Measurements from ENCODE around the gene TMEFF2. TPM values are rescaled to one million over a fixed set of nuclear protein-coding genes. Genes with fewer than 3 reads are reported as not detected.

The TMEFF2 gene
- total and polyA plus RNA-seq, 2 of the 4 experiments (the other 2 are of a cell fraction): 1.3 to 3.0 TPM

DNA sequence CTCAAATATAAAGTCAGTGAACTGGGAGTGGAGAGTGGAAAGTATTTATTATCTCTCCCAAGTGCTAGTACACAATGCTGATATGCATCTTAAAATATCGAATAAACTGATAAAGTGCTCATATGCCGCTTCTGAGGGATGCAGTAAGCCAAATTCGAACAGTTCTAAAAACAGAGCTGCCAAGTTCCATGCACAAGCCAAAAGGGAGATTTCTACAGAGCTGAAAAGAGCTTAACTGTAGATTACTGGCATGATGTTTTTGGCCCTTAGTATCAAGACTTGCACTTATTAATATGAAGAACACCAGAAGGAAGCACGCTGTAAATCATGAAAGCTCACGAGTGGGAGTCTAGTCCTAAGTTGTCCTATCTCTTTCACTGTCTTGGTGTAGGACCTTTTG lies 7.9 kb downstream of the TMEFF2 start:
- Histone ChIP-seq H2BK15ac (ENCODE audit: low read depth, low read length) (no peak overlapping the region), H3K4ac (ENCODE audit: low read depth, low read length) (no peak overlapping the region), H3K9me3 (ENCODE audit: control insufficient read depth, insufficient read depth, low read length) (no peaks in the 10 kb centered on the region), H3K23ac (ENCODE audit: low read depth, low read length) (no peak overlapping the region), H2AK9ac (replicated peaks; ENCODE audit: low read depth, low read length, poor library complexity) (no peak overlapping the region), H3K4me3 (ENCODE audit: insufficient read depth, low read depth, low read length) (no peak overlapping the region), H3K27ac (ENCODE audit: insufficient read depth, low read length) (no peak overlapping the region), H2BK5ac (ENCODE audit: low read depth, low read length, poor library complexity, severe bottlenecking) (no peak overlapping the region), H4K91ac (ENCODE audit: insufficient read depth, low read depth, low read length) (no peak overlapping the region), H3K27me3 (ENCODE audit: control insufficient read depth, insufficient read depth, low read length) (peaks cover 15% of the 10 kb centered on the region), H3K4me2 (ENCODE audit: low read depth, low read length) (no peak overlapping the region), H3K79me1 (ENCODE audit: low read depth in 1 of 2, low read length in 2 of 2) (no peaks in the 10 kb centered on the region), H4K20me1 (ENCODE audit: insufficient read depth, low read length) (no peaks in the 10 kb centered on the region), H3K36me3 (ENCODE audit: control insufficient read depth, insufficient read depth, low read length) (no peaks in the 10 kb centered on the region), H3K9ac (ENCODE audit: low read depth, low read length) (no peak overlapping the region), H3K4me1 (ENCODE audit: control insufficient read depth, insufficient read depth, low read length) (no peaks in the 10 kb centered on the region), H3K14ac (replicated peaks; ENCODE audit: low read depth, low read length) (no peak overlapping the region), H2BK120ac (ENCODE audit: low read depth, low read length) (no peak overlapping the region), H3K56ac (ENCODE audit: extremely low read depth, insufficient read depth, low read length) (no peak overlapping the region), H4K8ac (ENCODE audit: low read depth in 2 of 2, low read length in 2 of 2) (no peak overlapping the region), H3K9me1 (ENCODE audit: insufficient read depth, low read length) (no peaks in the 10 kb centered on the region), H3K18ac (ENCODE audit: low read depth, low read length) (no peak overlapping the region), H4K5ac (ENCODE audit: low read depth, low read length) (no peak overlapping the region), H2BK20ac (ENCODE audit: low read depth, low read length) (no peak overlapping the region), H2AK5ac (ENCODE audit: low read depth, low read length) (no peak overlapping the region), H2AFZ (replicated peaks; ENCODE audit: low read length, poor library complexity) (no peak overlapping the region)
- no peak for ATAC-seq (ENCODE audit: low read depth)
- ChIA-PET CTCF (no interaction called here), POLR2A (ENCODE audit: unreplicated experiment) (no interaction called here)
- 46% methylated on average over 2 of the region's 5 CpGs; no CpG with 5 or more reads in 1 of the 2 experiments for WGBS, 2 experiments (ENCODE audit: extremely low coverage in 2 of 2, insufficient read length in 1 of 2)
- in situ Hi-C loops (cut with MboI; ENCODE audit: low sequenced_read_pairs) (no loop called here), intact Hi-C loops (cut with micrococcal nuclease) (no loop called here), dilution Hi-C loops (cut with HindIII; ENCODE audit: low sequenced_read_pairs, unreplicated experiment) (no loop called here)
- no peak for DNase-seq
- TF ChIP-seq, protein P1, sequence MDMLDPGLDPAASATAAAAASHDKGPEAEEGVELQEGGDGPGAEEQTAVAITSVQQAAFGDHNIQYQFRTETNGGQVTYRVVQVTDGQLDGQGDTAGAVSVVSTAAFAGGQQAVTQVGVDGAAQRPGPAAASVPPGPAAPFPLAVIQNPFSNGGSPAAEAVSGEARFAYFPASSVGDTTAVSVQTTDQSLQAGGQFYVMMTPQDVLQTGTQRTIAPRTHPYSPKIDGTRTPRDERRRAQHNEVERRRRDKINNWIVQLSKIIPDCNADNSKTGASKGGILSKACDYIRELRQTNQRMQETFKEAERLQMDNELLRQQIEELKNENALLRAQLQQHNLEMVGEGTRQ (IDR thresholded peaks at IDR 0.05; ENCODE audit: low read depth, low read length): no peak
- TF ChIP-seq FOS (IDR thresholded peaks at IDR 0.05; ENCODE audit: low read depth, low read length) (no peak), CHD1 (IDR thresholded peaks at IDR 0.05; ENCODE audit: low read depth, low read length) (no peak), MAFK (IDR thresholded peaks at IDR 0.05; ENCODE audit: low read depth, low read length) (no peak), NFE2L2 (IDR thresholded peaks at IDR 0.05; ENCODE audit: low read depth, low read length) (no peak), CEBPB (IDR thresholded peaks at IDR 0.05; ENCODE audit: low read depth, low read length) (no peak), MXI1 (IDR thresholded peaks at IDR 0.05; ENCODE audit: borderline replicate concordance, low read depth, low read length) (no peak), RFX5 (IDR thresholded peaks at IDR 0.05; ENCODE audit: low read depth, low read length) (no peak), RCOR1 (IDR thresholded peaks at IDR 0.05; ENCODE audit: insufficient replicate concordance, low read length) (no peak), RAD21 (IDR thresholded peaks at IDR 0.05; ENCODE audit: low read length) (no peak), SMC3 (IDR thresholded peaks at IDR 0.05; ENCODE audit: low read depth, low read length) (no peak), MAZ (IDR thresholded peaks at IDR 0.05; ENCODE audit: borderline replicate concordance, low read depth, low read length) (no peak), POLR2A (IDR thresholded peaks at IDR 0.05; ENCODE audit: low read depth, low read length) (no peak), BHLHE40 (IDR thresholded peaks at IDR 0.05; ENCODE audit: low read depth, low read length) (no peak)
- TF ChIP-seq, protein P2, sequence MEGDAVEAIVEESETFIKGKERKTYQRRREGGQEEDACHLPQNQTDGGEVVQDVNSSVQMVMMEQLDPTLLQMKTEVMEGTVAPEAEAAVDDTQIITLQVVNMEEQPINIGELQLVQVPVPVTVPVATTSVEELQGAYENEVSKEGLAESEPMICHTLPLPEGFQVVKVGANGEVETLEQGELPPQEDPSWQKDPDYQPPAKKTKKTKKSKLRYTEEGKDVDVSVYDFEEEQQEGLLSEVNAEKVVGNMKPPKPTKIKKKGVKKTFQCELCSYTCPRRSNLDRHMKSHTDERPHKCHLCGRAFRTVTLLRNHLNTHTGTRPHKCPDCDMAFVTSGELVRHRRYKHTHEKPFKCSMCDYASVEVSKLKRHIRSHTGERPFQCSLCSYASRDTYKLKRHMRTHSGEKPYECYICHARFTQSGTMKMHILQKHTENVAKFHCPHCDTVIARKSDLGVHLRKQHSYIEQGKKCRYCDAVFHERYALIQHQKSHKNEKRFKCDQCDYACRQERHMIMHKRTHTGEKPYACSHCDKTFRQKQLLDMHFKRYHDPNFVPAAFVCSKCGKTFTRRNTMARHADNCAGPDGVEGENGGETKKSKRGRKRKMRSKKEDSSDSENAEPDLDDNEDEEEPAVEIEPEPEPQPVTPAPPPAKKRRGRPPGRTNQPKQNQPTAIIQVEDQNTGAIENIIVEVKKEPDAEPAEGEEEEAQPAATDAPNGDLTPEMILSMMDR (conservative IDR thresholded peaks at IDR 0.05; ENCODE audit: low read depth, low read length): no peak
- TF ChIP-seq, protein P3, sequence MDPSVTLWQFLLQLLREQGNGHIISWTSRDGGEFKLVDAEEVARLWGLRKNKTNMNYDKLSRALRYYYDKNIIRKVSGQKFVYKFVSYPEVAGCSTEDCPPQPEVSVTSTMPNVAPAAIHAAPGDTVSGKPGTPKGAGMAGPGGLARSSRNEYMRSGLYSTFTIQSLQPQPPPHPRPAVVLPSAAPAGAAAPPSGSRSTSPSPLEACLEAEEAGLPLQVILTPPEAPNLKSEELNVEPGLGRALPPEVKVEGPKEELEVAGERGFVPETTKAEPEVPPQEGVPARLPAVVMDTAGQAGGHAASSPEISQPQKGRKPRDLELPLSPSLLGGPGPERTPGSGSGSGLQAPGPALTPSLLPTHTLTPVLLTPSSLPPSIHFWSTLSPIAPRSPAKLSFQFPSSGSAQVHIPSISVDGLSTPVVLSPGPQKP (IDR thresholded peaks at IDR 0.05; ENCODE audit: borderline replicate concordance, low read depth, low read length): no peak
- BruUV-seq (replicated peaks): no TSS peak

All from IMR-90 (cell line).